ENCODE data around the gene SLC7A8.

Gene SLC7A8

GRCh38 chr14:23154964-23155587 is 28.4 kb downstream of the SLC7A8 start:
- H3K27me3 ChIP-seq (ENCODE audit: insufficient read depth, low read length, poor library complexity) = peaks cover 47% of the 10 kb centered on the region
- no peak overlapping the region for H2AFZ ChIP-seq (ENCODE audit: low read depth, low read length)
- no peaks in the 10 kb centered on the region for H3K9me3 ChIP-seq (ENCODE audit: insufficient read depth, low read length, severe bottlenecking)
- H3K79me2 ChIP-seq (ENCODE audit: insufficient read depth, low read length) = no peaks in the 10 kb centered on the region
- H4K20me1 ChIP-seq (ENCODE audit: insufficient read depth, low read length) = 0 out of 2 replicates have a peak, but pooled peaks cover 10% of the 10 kb centered on the region
- H3K4me3 ChIP-seq (ENCODE audit: low read depth in 1 of 2, low read length in 2 of 2) = no peak overlapping the region
- ATAC-seq (ENCODE audit: insufficient read depth, low read depth) (peak; percentile 85), DNase-seq (peak; percentile 31)
- H3K9ac ChIP-seq (ENCODE audit: low read depth, low read length) = no peak overlapping the region
- no peak for TF ChIP-seq EZH2 (IDR thresholded peaks at IDR 0.05; ENCODE audit: borderline replicate concordance, low read depth, low read length, severe bottlenecking)
- TF ChIP-seq CTCF (IDR thresholded peaks at IDR 0.05; ENCODE audit: borderline replicate concordance, extremely low read depth, low read length, poor library complexity, severe bottlenecking) = no peak
- no peak overlapping the region for H3K4me2 ChIP-seq (ENCODE audit: insufficient read depth, low read length)
- H3K27ac ChIP-seq (ENCODE audit: low read length) = no peak overlapping the region
- peaks cover 6% of the 10 kb centered on the region; the same call in 1 of the 2 replicates for H3K4me1 ChIP-seq (ENCODE audit: insufficient read depth, low read length)
- H3K36me3 ChIP-seq (ENCODE audit: insufficient read depth, low read length) = no peaks in the 10 kb centered on the region

- no peak overlapping the region for H3K4me3 ChIP-seq (ENCODE audit: low read depth in 1 of 2, low read length in 2 of 2)
- ATAC-seq (ENCODE audit: insufficient read depth, low read depth) (no peak), DNase-seq (no peak)
- H2AFZ ChIP-seq (ENCODE audit: low read depth, low read length) = no peak overlapping the region
- no peaks in the 10 kb centered on the region for H3K36me3 ChIP-seq (ENCODE audit: insufficient read depth, low read length)
- H3K9ac ChIP-seq (ENCODE audit: low read depth, low read length) = no peak overlapping the region
- peaks cover 41% of the 10 kb centered on the region for H3K27me3 ChIP-seq (ENCODE audit: insufficient read depth, low read length, poor library complexity)
- no peak overlapping the region for H3K27ac ChIP-seq (ENCODE audit: low read length)
- 0 out of 2 replicates have a peak, but pooled peaks cover 10% of the 10 kb centered on the region for H4K20me1 ChIP-seq (ENCODE audit: insufficient read depth, low read length)
- no peak overlapping the region for H3K4me2 ChIP-seq (ENCODE audit: insufficient read depth, low read length)
- no peaks in the 10 kb centered on the region for H3K9me3 ChIP-seq (ENCODE audit: insufficient read depth, low read length, severe bottlenecking)
- TF ChIP-seq CTCF (IDR thresholded peaks at IDR 0.05; ENCODE audit: borderline replicate concordance, extremely low read depth, low read length, poor library complexity, severe bottlenecking) (no peak), EZH2 (IDR thresholded peaks at IDR 0.05; ENCODE audit: borderline replicate concordance, low read depth, low read length, severe bottlenecking) (no peak)
- H3K79me2 ChIP-seq (ENCODE audit: insufficient read depth, low read length) = no peaks in the 10 kb centered on the region
- peaks cover 6% of the 10 kb centered on the region; the same call in 1 of the 2 replicates for H3K4me1 ChIP-seq (ENCODE audit: insufficient read depth, low read length)
Measured at GRCh38 chr14:23153851-23154796, 29.3 kb downstream of the SLC7A8 start.

GRCh38 chr14:23151342-23151741 is 32.1 kb downstream of the SLC7A8 start:
- no peak for DNase-seq
- Histone ChIP-seq H3K27me3 (ENCODE audit: insufficient read depth, low read length, poor library complexity) (peaks cover 35% of the 10 kb centered on the region), H3K4me3 (ENCODE audit: low read depth in 1 of 2, low read length in 2 of 2) (no peak overlapping the region), H3K9ac (ENCODE audit: low read depth, low read length) (no peak overlapping the region), H3K4me1 (ENCODE audit: insufficient read depth, low read length) (peaks cover 6% of the 10 kb centered on the region; the same call in 1 of the 2 replicates), H3K4me2 (ENCODE audit: insufficient read depth, low read length) (no peak overlapping the region), H3K79me2 (ENCODE audit: insufficient read depth, low read length) (no peaks in the 10 kb centered on the region), H3K36me3 (ENCODE audit: insufficient read depth, low read length) (no peaks in the 10 kb centered on the region), H3K9me3 (ENCODE audit: insufficient read depth, low read length, severe bottlenecking) (no peaks in the 10 kb centered on the region), H4K20me1 (ENCODE audit: insufficient read depth, low read length) (0 out of 2 replicates have a peak, but pooled peaks cover 10% of the 10 kb centered on the region), H2AFZ (ENCODE audit: low read depth, low read length) (no peak overlapping the region), H3K27ac (ENCODE audit: low read length) (no peak overlapping the region)
- no peak for TF ChIP-seq CTCF (IDR thresholded peaks at IDR 0.05; ENCODE audit: borderline replicate concordance, extremely low read depth, low read length, poor library complexity, severe bottlenecking)
- no peak for TF ChIP-seq EZH2 (IDR thresholded peaks at IDR 0.05; ENCODE audit: borderline replicate concordance, low read depth, low read length, severe bottlenecking)
- no peak for ATAC-seq (ENCODE audit: insufficient read depth, low read depth)

Data from DND-41 (cell line).